Measurements from ENCODE around the gene MED8. TPM values are rescaled to one million over a fixed set of nuclear protein-coding genes. Genes with fewer than 3 reads are reported as not detected.
"Not testable (repeated sequence)": the region's sequence is repeated elsewhere in the genome, so short reads cannot be mapped to it uniquely, and the experiment has no call there.

Gene MED8
- total RNA-seq, 1 experiment from 2014 or later = 81.3 TPM

GRCh38 chr1:43421976-43422750 lies 32.6 kb upstream of the MED8 start:
- DNase-seq (ENCODE audit: low read depth) = no peak

- no peak for DNase-seq (ENCODE audit: low read depth)
These were observed 31.8 kb upstream of the MED8 start for GRCh38 chr1:43421396-43421795.

GRCh38 chr1:43420874-43421273 lies 31.3 kb upstream of the MED8 start:
- no peak for DNase-seq (ENCODE audit: low read depth)

GRCh38 chr1:43419627-43420425 lies 30.2 kb upstream of the MED8 start:
- no peak for DNase-seq (ENCODE audit: low read depth)

GRCh38 chr1:43418858-43419257 lies 29.3 kb upstream of the MED8 start:
- DNase-seq (ENCODE audit: low read depth) = no peak

- DNase-seq (ENCODE audit: low read depth) = no peak
These were observed 26.3 kb upstream of the MED8 start for GRCh38 chr1:43415901-43416300.

- peak; percentile 59 for DNase-seq (ENCODE audit: low read depth)
These were observed 25.1 kb upstream of the MED8 start for GRCh38 chr1:43414634-43415223.

- not testable (repeated sequence) for DNase-seq (ENCODE audit: low read depth)
These were observed 23.8 kb upstream of the MED8 start for GRCh38 chr1:43413426-43413825.

GRCh38 chr1:43410571-43410970 lies 21.0 kb upstream of the MED8 start:
- DNase-seq (ENCODE audit: low read depth) = no peak

GRCh38 chr1:43405876-43406234 lies 16.3 kb upstream of the MED8 start:
- DNase-seq (ENCODE audit: low read depth) = no peak

- no peak for DNase-seq (ENCODE audit: low read depth)
These were observed 15.7 kb upstream of the MED8 start for GRCh38 chr1:43405219-43405875.

- no peak for DNase-seq (ENCODE audit: low read depth)
These were observed 14.8 kb upstream of the MED8 start for GRCh38 chr1:43404353-43404752.

GRCh38 chr1:43402089-43402865 lies 12.7 kb upstream of the MED8 start:
- no peak for DNase-seq (ENCODE audit: low read depth)

GRCh38 chr1:43400441-43400840 lies 10.8 kb upstream of the MED8 start:
- not testable (repeated sequence) for DNase-seq (ENCODE audit: low read depth)

GRCh38 chr1:43398227-43398626 lies 8.6 kb upstream of the MED8 start:
- no peak for DNase-seq (ENCODE audit: low read depth)

- DNase-seq (ENCODE audit: low read depth) = no peak
These were observed 6.5 kb upstream of the MED8 start for GRCh38 chr1:43396059-43396458.

GRCh38 chr1:43395523-43395922 lies 5.9 kb upstream of the MED8 start:
- DNase-seq (ENCODE audit: low read depth) = no peak

GRCh38 chr1:43392702-43393101 lies 3.1 kb upstream of the MED8 start:
- DNase-seq (ENCODE audit: low read depth) = no peak

GRCh38 chr1:43388613-43389012 lies 987 bp downstream of the MED8 start:
- no peak for DNase-seq (ENCODE audit: low read depth)

- DNase-seq (ENCODE audit: low read depth) = no peak
These were observed 1.5 kb downstream of the MED8 start for GRCh38 chr1:43387976-43388599.

GRCh38 chr1:43386676-43387075 lies 2.9 kb downstream of the MED8 start:
- no peak for DNase-seq (ENCODE audit: low read depth)
